A549 (cell line): ENCODE data around the gene RRAGD.

Source experiments
- CHD2 ChIP-seq: fragments of 150-350 bp; IDR thresholded peaks from 2 replicates; pipeline ENCODE4 v1.6.1; 2014; ENCODE audit warnings: low read length; ENCODE audit not compliant: partially characterized antibody
- ELK1 ChIP-seq: fragments of 150-350 bp; IDR thresholded peaks from 2 replicates; pipeline ENCODE4 v1.6.1; 2014; ENCODE audit warnings: low read depth, mild to moderate bottlenecking, low read length
- EP300 ChIP-seq, 2 experiments: fragments of >200 bp; sonication (Bioruptor Twin); formaldehyde crosslinking; IDR thresholded peaks; 2 replicates in 1 of 2; 3 replicates in 1 of 2; pipeline ENCODE4 v1.6.1; 2016 to 2017
- ESRRA ChIP-seq: fragments of 150-350 bp; IDR thresholded peaks from 2 replicates; pipeline ENCODE4 v1.6.1; 2014; ENCODE audit warnings: mild to moderate bottlenecking, low read length, borderline replicate concordance
- MAFK ChIP-seq: fragments of 450-650 bp; IDR thresholded peaks from 2 replicates; pipeline ENCODE4 v1.6.1; 2014; ENCODE audit not compliant: partially characterized antibody
- POLR2A ChIP-seq: IDR thresholded peaks from 2 replicates; pipeline ENCODE4 v1.6.1; 2012; ENCODE audit warnings: mild to moderate bottlenecking, low read length
- RFX5 ChIP-seq: fragments of 450-650 bp; IDR thresholded peaks from 2 replicates; pipeline ENCODE4 v1.7.1; 2014; ENCODE audit warnings: antibody characterized with exemption, mild to moderate bottlenecking, moderate library complexity
- SMC3 ChIP-seq: fragments of >200 bp; sonication (Bioruptor Twin); formaldehyde crosslinking; IDR thresholded peaks from 3 replicates; pipeline ENCODE4 v1.6.1; 2018; ENCODE audit warnings: inconsistent platforms
- SREBF2 ChIP-seq: fragments of 450-650 bp; IDR thresholded peaks from 2 replicates; pipeline ENCODE4 v1.6.1; 2014; ENCODE audit warnings: mild to moderate bottlenecking, moderate library complexity
- TF ChIP-seq, protein P1 (sequence below): fragments of >200 bp; sonication (Bioruptor Twin); formaldehyde crosslinking; IDR thresholded peaks from 3 replicates; pipeline ENCODE4 v1.5.1; 2016
- TF ChIP-seq, protein P2 (sequence below): IDR thresholded peaks from 2 replicates; pipeline ENCODE4 v1.6.1; 2012

DNA sequence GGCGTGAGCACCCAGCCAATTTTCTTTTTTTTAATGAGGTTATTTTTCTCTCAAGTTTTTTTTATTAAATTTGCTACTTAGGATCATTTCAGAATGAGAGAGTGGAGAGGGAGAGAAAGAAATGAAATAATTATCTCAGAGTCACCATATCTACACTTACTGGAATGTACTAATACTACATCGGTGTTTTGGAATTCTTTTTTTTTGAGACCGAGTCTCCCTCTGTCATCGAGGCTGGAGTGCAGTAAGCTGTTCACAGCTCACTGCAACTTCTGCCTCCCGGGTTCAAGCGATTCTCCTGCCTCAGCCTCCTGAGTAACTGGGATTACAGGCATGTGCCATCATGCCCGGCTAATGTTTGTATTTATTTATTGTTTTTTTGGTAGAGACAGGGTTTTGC is 48.6 kb upstream of the RRAGD start:
- TF ChIP-seq RFX5 (no peak), MAFK (no peak), ELK1 (no peak), POLR2A (no peak), SMC3 (no peak), CHD2 (no peak), EP300 (IDR thresholded peaks at IDR 0.05) (no peak), ESRRA (no peak), SREBF2 (no peak)
- TF ChIP-seq, protein P1, sequence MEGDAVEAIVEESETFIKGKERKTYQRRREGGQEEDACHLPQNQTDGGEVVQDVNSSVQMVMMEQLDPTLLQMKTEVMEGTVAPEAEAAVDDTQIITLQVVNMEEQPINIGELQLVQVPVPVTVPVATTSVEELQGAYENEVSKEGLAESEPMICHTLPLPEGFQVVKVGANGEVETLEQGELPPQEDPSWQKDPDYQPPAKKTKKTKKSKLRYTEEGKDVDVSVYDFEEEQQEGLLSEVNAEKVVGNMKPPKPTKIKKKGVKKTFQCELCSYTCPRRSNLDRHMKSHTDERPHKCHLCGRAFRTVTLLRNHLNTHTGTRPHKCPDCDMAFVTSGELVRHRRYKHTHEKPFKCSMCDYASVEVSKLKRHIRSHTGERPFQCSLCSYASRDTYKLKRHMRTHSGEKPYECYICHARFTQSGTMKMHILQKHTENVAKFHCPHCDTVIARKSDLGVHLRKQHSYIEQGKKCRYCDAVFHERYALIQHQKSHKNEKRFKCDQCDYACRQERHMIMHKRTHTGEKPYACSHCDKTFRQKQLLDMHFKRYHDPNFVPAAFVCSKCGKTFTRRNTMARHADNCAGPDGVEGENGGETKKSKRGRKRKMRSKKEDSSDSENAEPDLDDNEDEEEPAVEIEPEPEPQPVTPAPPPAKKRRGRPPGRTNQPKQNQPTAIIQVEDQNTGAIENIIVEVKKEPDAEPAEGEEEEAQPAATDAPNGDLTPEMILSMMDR, result no peak
- TF ChIP-seq, protein P2, sequence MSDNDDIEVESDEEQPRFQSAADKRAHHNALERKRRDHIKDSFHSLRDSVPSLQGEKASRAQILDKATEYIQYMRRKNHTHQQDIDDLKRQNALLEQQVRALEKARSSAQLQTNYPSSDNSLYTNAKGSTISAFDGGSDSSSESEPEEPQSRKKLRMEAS, result no peak
